HUES64 (cell line): ENCODE measurements around the gene OR1I1.

ENCODE experiments used
- H3K27ac ChIP-seq: 2 replicates; pipeline ENCODE4 v1.7.0; 2013; ENCODE audit warnings: low read depth, low read length, inconsistent platforms
- H3K27me3 ChIP-seq: 2 replicates; pipeline ENCODE4 v1.6.1; 2013; ENCODE audit warnings: mild to moderate bottlenecking, low read length; ENCODE audit not compliant: insufficient read depth
- H3K36me3 ChIP-seq: 2 replicates; pipeline ENCODE4 v1.6.1; 2013; ENCODE audit warnings: mild to moderate bottlenecking, low read length; ENCODE audit not compliant: insufficient read depth
- H3K4me1 ChIP-seq: 2 replicates; pipeline ENCODE4 v1.6.1; 2013; ENCODE audit warnings: mild to moderate bottlenecking, low read length, moderate library complexity; ENCODE audit not compliant: insufficient read depth
- H3K4me3 ChIP-seq: 2 replicates; pipeline ENCODE4 v1.5.1; 2013; ENCODE audit warnings: mild to moderate bottlenecking, low read length, moderate library complexity
- H3K9ac ChIP-seq: 2 replicates; pipeline ENCODE4 v1.6.1; 2013; ENCODE audit warnings: mild to moderate bottlenecking, low read depth, low read length
- H3K9me3 ChIP-seq: 2 replicates; pipeline ENCODE4 v1.6.1; 2013; ENCODE audit warnings: low read depth, low read length; ENCODE audit not compliant: insufficient read depth
- WGBS: fragments of 150-250, 120-280 bp; methylation state at CpG from one replicate; pipeline ENCODE4 v1.1.7; 2013; ENCODE audit warnings: missing lambda C conversion rate; 5-methylcytosine and 5-hydroxymethylcytosine counted together

Gene OR1I1

DNA sequence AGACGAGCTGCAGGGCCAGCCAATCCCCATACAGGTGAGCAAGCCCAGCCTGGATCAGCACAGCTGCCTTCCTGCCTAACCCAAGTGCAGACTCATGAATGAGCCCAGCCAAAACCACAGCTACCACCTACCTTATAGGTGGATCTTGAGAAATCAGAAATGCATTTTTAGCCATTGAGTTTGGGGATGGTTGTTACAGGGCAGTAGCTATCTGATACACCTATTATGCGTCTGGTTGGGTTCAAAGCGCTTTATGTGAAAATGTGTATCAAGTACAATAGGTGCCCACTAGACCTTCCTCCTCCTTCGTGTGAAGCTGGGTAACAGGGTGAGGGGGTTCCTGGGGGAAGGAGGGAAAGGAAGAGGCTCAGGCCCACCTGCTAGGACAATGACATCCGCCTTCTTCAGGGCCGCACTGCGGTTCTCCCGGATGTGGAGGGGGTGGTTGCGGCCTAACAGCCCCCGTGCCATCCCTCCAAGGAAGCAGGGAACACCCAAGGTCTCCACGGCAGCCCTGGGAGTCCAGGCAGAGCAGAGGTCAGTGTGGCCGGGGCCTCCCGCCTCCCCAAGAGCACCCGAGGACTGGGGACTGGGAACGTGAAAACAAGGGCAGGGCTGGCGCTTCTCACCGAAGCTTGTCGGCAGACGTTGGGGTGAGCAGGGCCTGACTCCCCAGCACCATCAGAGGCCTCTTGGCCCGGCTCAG lies 36.9 kb downstream of the OR1I1 start:
- no peak overlapping the region for H3K9ac ChIP-seq
- H3K36me3 ChIP-seq: peaks cover 87% of the 10 kb centered on the region
- no peak overlapping the region for H3K4me3 ChIP-seq
- H3K27me3 ChIP-seq: no peaks in the 10 kb centered on the region
- no peak overlapping the region for H3K27ac ChIP-seq
- 96% methylated on average over 20 of the region's 20 CpGs for WGBS
- H3K9me3 ChIP-seq: 0 out of 2 replicates have a peak, but pooled peaks cover 3% of the 10 kb centered on the region
- H3K4me1 ChIP-seq: no peaks in the 10 kb centered on the region

DNA sequence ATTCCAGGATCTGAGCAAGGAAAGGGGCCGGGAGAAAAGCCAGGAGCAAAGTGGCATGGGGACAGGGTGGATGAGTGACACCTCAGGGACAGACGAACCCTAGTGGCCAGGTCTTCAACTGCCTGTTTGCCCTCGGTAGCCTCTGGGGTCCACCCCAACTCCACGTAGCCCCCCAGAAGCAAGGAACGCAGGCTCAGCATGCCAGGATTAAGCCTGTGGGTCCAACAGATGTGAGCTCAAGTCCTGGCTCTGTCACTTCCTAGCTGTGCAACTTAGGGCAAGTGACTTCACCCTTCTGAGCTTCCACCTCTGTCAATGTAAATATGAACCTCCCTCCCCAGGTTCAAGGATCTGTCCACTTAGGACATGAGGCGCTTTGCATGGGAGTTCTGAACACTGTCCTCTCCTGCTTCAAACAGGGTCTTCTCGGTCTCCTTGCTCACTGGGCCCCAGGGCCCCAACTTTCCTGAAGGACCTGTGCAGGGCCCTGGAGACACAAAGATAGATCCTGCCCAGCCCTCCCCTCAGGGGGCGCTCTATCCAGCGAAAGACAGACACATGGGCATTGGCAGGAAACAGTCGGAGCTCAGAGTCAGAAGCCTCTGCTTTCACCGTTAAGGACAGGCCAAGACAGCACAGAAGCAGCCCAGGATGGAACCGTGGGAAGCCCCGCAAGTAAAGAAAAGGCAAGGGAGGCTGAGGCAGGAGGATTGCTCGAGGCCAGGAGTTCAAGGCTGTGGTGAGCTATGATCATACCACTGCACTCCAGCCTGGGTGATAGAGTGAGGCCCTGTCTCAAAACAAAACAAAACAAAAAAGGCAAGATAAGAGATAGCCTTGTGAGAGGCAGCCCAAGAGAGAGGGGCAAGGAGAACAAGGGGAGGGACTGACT lies 38.4 kb downstream of the OR1I1 start:
- H3K9ac ChIP-seq: no peak overlapping the region
- no peak overlapping the region for H3K27ac ChIP-seq
- H3K27me3 ChIP-seq: no peaks in the 10 kb centered on the region
- H3K4me1 ChIP-seq: peaks cover 6% of the 10 kb centered on the region; the same call in 1 of the 2 replicates
- WGBS: 92% methylated on average over 14 of the region's 14 CpGs
- peaks cover 75% of the 10 kb centered on the region for H3K36me3 ChIP-seq
- no peak overlapping the region for H3K4me3 ChIP-seq
- 0 out of 2 replicates have a peak, but pooled peaks cover 3% of the 10 kb centered on the region for H3K9me3 ChIP-seq

DNA sequence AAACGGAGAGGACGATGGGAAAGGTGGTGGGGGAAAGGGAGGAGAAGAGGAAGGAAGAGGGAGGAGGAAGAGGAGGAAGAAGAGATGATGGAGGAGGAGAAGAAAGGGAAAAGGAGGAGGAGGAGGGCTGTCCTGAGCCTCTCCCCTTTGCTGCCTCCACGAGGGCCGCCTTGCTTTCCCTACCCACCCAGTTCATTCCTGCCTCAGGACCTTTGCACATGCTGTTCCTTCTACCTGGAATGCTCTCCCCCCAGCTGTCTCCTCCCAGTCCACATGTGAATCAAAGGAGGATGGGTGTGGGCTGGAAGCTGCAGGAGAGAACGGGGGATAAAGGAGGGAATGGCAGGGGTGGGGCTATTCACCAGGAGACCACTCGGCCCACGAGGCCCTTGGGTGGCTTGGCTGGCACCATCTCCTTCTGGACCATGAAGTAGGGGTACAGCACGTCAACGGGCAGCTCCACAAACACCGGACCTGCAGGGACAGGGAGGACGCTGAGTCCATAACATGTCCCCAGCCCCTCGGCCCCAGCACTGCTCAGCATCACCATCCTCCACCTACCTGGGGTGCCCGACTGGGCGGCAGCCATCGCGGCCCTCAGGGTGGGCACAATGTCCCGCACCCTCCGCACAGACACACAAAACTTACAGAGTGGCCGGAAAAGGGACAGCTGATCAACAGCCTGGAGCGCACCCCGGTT lies 40.5 kb downstream of the OR1I1 start:
- Histone ChIP-seq H3K9ac (no peak overlapping the region), H3K27me3 (no peaks in the 10 kb centered on the region), H3K27ac (no peak overlapping the region), H3K4me3 (no peak overlapping the region), H3K4me1 (peaks cover 9% of the 10 kb centered on the region; the same call in 1 of the 2 replicates), H3K36me3 (peaks cover 54% of the 10 kb centered on the region), H3K9me3 (0 out of 2 replicates have a peak, but pooled peaks cover 3% of the 10 kb centered on the region)
- 96% methylated on average over 21 of the region's 21 CpGs for WGBS

DNA sequence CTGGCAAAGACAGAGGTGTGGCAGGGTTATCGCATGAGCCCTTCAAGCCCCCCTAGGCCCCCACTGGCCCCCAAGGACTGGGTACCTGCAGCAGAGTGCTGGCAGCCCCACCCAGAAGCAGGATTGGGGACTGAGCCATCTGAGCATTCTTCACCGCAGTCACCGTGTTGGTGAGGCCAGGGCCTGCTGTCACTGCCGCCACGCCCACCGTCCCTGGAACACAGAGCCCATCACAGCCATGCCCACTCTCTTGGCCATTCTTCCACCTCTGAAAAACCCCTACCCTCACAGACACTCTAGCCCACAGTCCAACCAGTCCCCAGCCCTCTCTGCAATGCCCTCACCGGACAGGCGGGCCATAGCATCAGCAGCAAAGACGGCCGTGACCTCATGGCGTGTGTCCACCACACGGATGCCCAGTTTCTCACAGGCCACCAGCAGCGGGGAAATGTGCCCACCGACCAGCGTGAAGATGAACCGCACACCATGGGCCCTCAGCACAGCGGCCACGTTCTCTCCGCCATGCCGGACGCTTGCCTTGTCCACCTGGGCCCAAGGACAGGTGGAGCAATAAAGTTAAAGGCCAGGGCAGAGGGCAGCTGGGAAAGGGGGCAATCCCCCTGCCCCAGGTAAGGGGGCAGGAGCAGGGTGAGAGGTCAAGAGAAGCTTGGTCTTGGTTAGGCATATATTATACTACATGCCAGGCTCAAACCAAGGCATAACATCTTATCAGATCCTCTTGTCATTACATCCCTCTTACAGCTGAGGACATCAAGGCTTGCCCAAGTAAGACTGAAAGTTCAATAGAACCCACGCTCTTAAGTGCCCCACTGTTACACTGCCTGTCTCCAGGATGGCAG lies 41.2 kb downstream of the OR1I1 start:
- H3K4me3 ChIP-seq: no peak overlapping the region
- WGBS: 97% methylated on average over 22 of the region's 22 CpGs
- H3K9ac ChIP-seq: no peak overlapping the region
- peaks cover 9% of the 10 kb centered on the region; the same call in 1 of the 2 replicates for H3K4me1 ChIP-seq
- H3K36me3 ChIP-seq: peaks cover 46% of the 10 kb centered on the region
- H3K27ac ChIP-seq: no peak overlapping the region
- H3K9me3 ChIP-seq: 0 out of 2 replicates have a peak, but pooled peaks cover 3% of the 10 kb centered on the region
- H3K27me3 ChIP-seq: no peaks in the 10 kb centered on the region

DNA sequence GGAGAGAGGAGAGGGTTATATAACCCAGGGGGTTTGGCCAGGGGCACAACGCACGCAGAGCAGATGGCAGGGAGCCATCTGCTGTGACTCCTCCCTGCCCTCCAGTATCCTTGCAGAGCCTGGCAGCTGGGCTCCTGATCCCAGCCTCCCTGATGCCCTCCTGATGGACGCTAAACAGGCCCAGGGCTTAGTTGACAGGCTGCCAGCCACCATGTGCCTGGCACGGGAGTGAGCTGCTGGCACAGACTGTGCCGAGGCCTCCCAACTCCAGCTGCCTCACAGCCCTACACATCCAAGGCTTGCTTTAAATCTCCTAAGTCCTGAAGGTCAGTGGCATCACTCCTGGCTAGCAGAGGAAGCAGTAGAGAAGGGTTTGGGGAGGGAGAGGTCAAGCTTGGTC lies 41.9 kb downstream of the OR1I1 start:
- Histone ChIP-seq H3K9ac (0 out of 2 replicates have a peak overlapping the region, but pooled peaks have one; percentile 88), H3K4me1 (peaks cover 9% of the 10 kb centered on the region; the same call in 1 of the 2 replicates), H3K9me3 (0 out of 2 replicates have a peak, but pooled peaks cover 2% of the 10 kb centered on the region), H3K36me3 (peaks cover 40% of the 10 kb centered on the region), H3K4me3 (peak overlapping the region; percentile 72; the same call in 1 of the 2 replicates), H3K27me3 (no peaks in the 10 kb centered on the region), H3K27ac (no peak overlapping the region)
- 93% methylated on average over 5 of the region's 5 CpGs for WGBS

DNA sequence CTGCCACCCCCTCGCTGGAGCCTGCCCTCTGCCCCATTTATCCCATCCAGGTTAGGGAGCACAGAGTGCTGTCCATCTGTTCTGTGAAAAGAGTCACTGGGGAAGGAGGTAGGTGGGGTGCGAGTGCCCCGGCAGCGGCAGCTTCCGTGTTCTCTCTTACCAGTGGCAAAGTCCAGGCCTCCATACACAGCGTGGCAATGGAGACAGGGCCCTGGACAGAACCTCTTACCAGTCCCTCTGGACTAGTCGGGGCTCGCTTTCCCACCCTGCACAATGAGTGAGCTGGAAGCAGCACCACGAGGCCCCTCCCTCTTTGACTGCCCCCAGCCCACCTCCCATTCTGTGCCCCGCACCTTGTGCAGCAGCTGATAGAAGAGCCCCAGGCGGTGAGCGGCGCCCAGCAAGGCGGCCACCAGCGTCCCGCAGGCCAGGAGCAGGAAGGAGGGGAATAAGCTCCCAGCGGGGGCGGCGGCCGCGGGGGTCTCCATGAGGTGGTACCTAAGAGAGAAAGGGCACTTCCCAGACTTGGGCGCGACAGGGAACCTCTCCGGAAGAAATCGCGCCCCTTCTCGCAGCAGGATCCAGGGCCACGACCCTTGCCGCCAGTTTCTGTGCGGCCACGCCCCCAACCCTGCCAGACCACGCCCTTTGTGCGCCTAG lies 42.7 kb downstream of the OR1I1 start:
- Histone ChIP-seq H3K4me3 (peak overlapping the region; percentile 72), H3K36me3 (peaks cover 32% of the 10 kb centered on the region), H3K9me3 (no peaks in the 10 kb centered on the region), H3K4me1 (peaks cover 9% of the 10 kb centered on the region; the same call in 1 of the 2 replicates), H3K9ac (peak overlapping the region; percentile 88), H3K27ac (peak overlapping the region; percentile 98), H3K27me3 (no peaks in the 10 kb centered on the region)
- WGBS: 7% methylated on average over 33 of the region's 33 CpGs

DNA sequence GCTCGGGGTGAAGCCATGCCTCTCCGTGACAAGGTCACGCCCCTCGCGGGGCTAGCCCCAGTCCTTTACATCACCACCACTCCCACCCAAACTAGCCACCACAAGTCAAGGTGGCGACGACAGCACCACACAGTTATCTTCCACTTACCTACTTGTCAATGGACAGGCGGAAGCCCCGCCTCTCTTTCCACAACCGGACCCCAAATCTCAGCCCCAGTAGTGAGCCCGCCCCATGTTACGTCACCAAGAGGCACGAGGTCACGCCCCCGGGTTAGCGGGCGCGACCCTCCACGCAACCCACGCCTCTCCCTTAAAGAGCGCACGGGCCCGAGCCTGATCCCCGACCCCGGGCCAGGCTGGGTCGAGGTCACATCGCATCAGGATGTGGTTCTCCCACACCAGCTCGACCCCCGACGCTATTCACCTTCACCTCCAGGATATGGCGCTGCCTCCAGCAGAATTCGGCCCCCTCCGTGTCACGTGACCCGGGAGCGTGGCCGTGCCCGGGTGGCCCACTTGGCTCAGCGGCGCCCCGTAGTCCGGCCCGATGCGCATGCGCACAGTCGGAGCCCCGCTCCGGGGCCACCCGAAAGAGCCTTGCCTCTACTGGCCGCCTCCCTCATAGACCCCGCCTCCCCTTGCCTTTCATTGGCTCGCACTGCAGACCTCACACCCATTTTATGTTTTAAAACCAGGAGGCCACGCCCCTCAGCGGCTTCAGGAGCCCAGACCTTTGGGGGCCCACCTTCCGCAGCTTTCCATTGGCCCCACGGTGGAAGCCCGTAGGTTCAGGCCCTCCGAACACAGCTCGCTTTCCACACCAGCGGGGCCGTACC lies 43.4 kb downstream of the OR1I1 start:
- peak overlapping the region; percentile 98 for H3K27ac ChIP-seq
- peak overlapping the region; percentile 88 for H3K9ac ChIP-seq
- peaks cover 9% of the 10 kb centered on the region; the same call in 1 of the 2 replicates for H3K4me1 ChIP-seq
- H3K27me3 ChIP-seq: no peaks in the 10 kb centered on the region
- no peaks in the 10 kb centered on the region for H3K9me3 ChIP-seq
- H3K36me3 ChIP-seq: peaks cover 24% of the 10 kb centered on the region
- WGBS: under 1% methylated on average over 59 of the region's 61 CpGs
- H3K4me3 ChIP-seq: peak overlapping the region; percentile 72

DNA sequence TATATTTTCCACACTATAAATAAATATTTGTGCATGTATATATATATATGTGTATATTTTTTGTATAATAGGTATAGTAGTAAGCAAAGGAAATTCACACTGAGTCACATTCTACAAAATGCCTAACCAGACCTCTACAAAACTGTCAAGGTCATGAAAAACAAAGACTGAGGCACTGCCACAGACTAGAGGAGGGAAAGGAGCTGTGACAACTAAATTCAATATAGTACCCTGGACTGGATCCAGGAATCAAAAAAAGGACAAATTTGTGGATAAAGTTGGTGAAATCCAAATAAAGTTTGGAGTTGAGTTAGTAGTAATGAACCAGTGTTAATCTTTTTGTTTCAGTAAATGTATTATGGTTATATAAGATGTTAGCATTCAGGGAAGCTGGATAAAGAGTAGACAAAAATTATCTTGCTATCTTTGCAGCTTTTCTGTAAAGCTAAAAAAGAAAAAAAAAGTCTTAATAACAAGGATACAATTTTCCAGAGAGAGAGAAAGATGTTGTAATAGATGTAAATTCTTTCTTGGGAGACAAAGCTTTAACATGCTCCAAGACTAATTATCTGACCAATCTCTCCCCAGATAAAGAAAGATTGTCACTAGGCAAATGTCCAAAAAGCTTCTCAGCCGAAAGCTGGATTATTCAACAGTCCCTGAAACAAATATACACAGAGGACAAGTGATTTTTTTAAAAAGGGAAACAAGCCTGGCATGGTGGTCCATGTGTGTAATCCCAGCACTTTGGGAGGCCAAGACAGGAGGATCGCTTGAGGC lies 44.3 kb downstream of the OR1I1 start:
- H3K4me3 ChIP-seq: peak overlapping the region; percentile 72
- no peak overlapping the region for H3K27ac ChIP-seq
- no peaks in the 10 kb centered on the region for H3K9me3 ChIP-seq
- peaks cover 17% of the 10 kb centered on the region for H3K36me3 ChIP-seq
- no peaks in the 10 kb centered on the region for H3K27me3 ChIP-seq
- H3K9ac ChIP-seq: peak overlapping the region; percentile 3; the same call in 1 of the 2 replicates
- 92% methylated on average over 2 of the region's 2 CpGs for WGBS
- H3K4me1 ChIP-seq: peaks cover 9% of the 10 kb centered on the region; the same call in 1 of the 2 replicates
